IMR-90 (cell line): ENCODE data around the gene ADM2. TPM values are rescaled to one million over a fixed set of nuclear protein-coding genes. Genes with fewer than 3 reads are reported as not detected.

Experiments
- ATAC-seq: fragments of 200-7000 bp; cut with Tn5 transposase; 2 replicates; pipeline ENCODE4 v1.9.1; 2020; ENCODE audit warnings: low read depth, mild to moderate bottlenecking, moderate library complexity
- BruUV-seq: library from RNA; stranded (reverse); fragments of 400-500 nt; replicated peaks from 2 replicates; lab custom pipeline; 2021; lab: Mats Ljungman, UMichigan
- CTCF ChIA-PET: fragments of 300-600 bp; formaldehyde crosslinking; extraction: SDS; loops from one replicate; lab custom pipeline; 2021; ENCODE audit warnings: antibody characterized with exemption; lab: Yijun Ruan, JAX
- POLR2A ChIA-PET: fragments of 300-600 bp; sonication (Branson Sonifier 250); formaldehyde crosslinking; loops from one replicate; lab custom pipeline; 2022; ENCODE audit warnings: antibody characterized with exemption; ENCODE audit not compliant: unreplicated experiment; lab: Charles Lee
- DNase-seq: peaks from one replicate; pipeline ENCODE4 v3.0.0; 2013
- H2AFZ ChIP-seq: replicated peaks from 2 replicates; pipeline ENCODE3; 2013; ENCODE audit warnings: low read length, mild to moderate bottlenecking; ENCODE audit not compliant: poor library complexity
- H2AK5ac ChIP-seq: 2 replicates; pipeline ENCODE4 v1.6.1; 2013; ENCODE audit warnings: low read depth, low read length, inconsistent platforms
- H2AK9ac ChIP-seq: replicated peaks from 2 replicates; pipeline ENCODE3; 2013; ENCODE audit warnings: mild to moderate bottlenecking, low read depth, low read length, moderate library complexity; ENCODE audit not compliant: poor library complexity
- H2BK120ac ChIP-seq: 2 replicates; pipeline ENCODE4 v1.6.1; 2013; ENCODE audit warnings: low read depth, low read length, inconsistent platforms
- H2BK15ac ChIP-seq: 3 replicates; pipeline ENCODE4 v1.6.1; 2013; ENCODE audit warnings: low read depth, low read length, inconsistent platforms
- H2BK20ac ChIP-seq: 2 replicates; pipeline ENCODE4 v1.6.1; 2013; ENCODE audit warnings: low read depth, mild to moderate bottlenecking, inconsistent platforms, low read length, moderate library complexity
- H2BK5ac ChIP-seq: 2 replicates; pipeline ENCODE4 v1.6.1; 2013; ENCODE audit warnings: mild to moderate bottlenecking, low read depth, low read length, inconsistent platforms; ENCODE audit not compliant: poor library complexity, severe bottlenecking
- H3K14ac ChIP-seq: replicated peaks from 2 replicates; pipeline ENCODE4 v1.6.1; 2013; ENCODE audit warnings: low read depth, low read length, inconsistent platforms
- H3K18ac ChIP-seq: 2 replicates; pipeline ENCODE4 v1.6.1; 2013; ENCODE audit warnings: low read depth, low read length, control low read depth
- H3K23ac ChIP-seq: 2 replicates; pipeline ENCODE4 v1.6.1; 2013; ENCODE audit warnings: low read depth, low read length, inconsistent platforms
- H3K27ac ChIP-seq: 2 replicates; pipeline ENCODE4 v1.5.1; 2013; ENCODE audit warnings: mild to moderate bottlenecking, control low read depth, low read length; ENCODE audit not compliant: insufficient read depth
- H3K27me3 ChIP-seq: 2 replicates; pipeline ENCODE4 v1.6.1; 2013; ENCODE audit warnings: low read length; ENCODE audit not compliant: control insufficient read depth, insufficient read depth
- H3K36me3 ChIP-seq: 2 replicates; pipeline ENCODE4 v1.6.1; 2013; ENCODE audit warnings: low read length, mixed read lengths; ENCODE audit not compliant: control insufficient read depth, insufficient read depth
- H3K4ac ChIP-seq: 2 replicates; pipeline ENCODE4 v1.6.1; 2013; ENCODE audit warnings: low read depth, low read length, inconsistent platforms
- H3K4me1 ChIP-seq: 2 replicates; pipeline ENCODE4 v1.6.1; 2013; ENCODE audit warnings: low read length, mixed read lengths; ENCODE audit not compliant: control insufficient read depth, insufficient read depth
- H3K4me2 ChIP-seq: 2 replicates; pipeline ENCODE4 v1.6.1; 2013; ENCODE audit warnings: low read depth, mild to moderate bottlenecking, control low read depth, low read length, moderate library complexity
- H3K4me3 ChIP-seq: 2 replicates; pipeline ENCODE4 v1.5.1; 2013; ENCODE audit warnings: low read depth, mild to moderate bottlenecking, control low read depth, low read length, moderate library complexity; ENCODE audit not compliant: insufficient read depth
- H3K56ac ChIP-seq: 2 replicates; pipeline ENCODE4 v1.6.1; 2013; ENCODE audit warnings: low read length, inconsistent platforms; ENCODE audit not compliant: insufficient read depth; ENCODE audit errors: extremely low read depth
- H3K79me1 ChIP-seq, 2 experiments: 2 replicates each; pipeline ENCODE4 v1.6.1; 2013; ENCODE audit warnings: low read length in 2 of 2, inconsistent platforms in 1 of 2, low read depth in 1 of 2
- H3K9ac ChIP-seq: 2 replicates; pipeline ENCODE4 v1.6.1; 2013; ENCODE audit warnings: low read depth, low read length, control low read depth
- H3K9me1 ChIP-seq: 2 replicates; pipeline ENCODE4 v1.6.1; 2013; ENCODE audit warnings: low read length, inconsistent platforms; ENCODE audit not compliant: insufficient read depth
- H3K9me3 ChIP-seq: 2 replicates; pipeline ENCODE4 v1.6.1; 2013; ENCODE audit warnings: low read length; ENCODE audit not compliant: control insufficient read depth, insufficient read depth
- H4K20me1 ChIP-seq: 2 replicates; pipeline ENCODE4 v1.6.1; 2013; ENCODE audit warnings: low read length, inconsistent platforms; ENCODE audit not compliant: insufficient read depth
- H4K5ac ChIP-seq: 2 replicates; pipeline ENCODE4 v1.6.1; 2013; ENCODE audit warnings: mild to moderate bottlenecking, low read depth, low read length, control low read depth
- H4K8ac ChIP-seq, 2 experiments: 2 replicates each; pipeline ENCODE4 v1.6.1; 2013; ENCODE audit warnings: low read depth in 2 of 2, low read length in 2 of 2, control low read depth in 1 of 2, inconsistent platforms in 1 of 2
- H4K91ac ChIP-seq: 2 replicates; pipeline ENCODE4 v1.6.1; 2013; ENCODE audit warnings: low read depth, low read length, inconsistent platforms; ENCODE audit not compliant: insufficient read depth
- CHD1 ChIP-seq: IDR thresholded peaks from 2 replicates; pipeline ENCODE4 v1.6.1; 2012; ENCODE audit warnings: low read depth, low read length, improper control_type of control experiment
- NFE2L2 ChIP-seq: fragments of 150-350 bp; IDR thresholded peaks from 2 replicates; pipeline ENCODE4 v1.6.1; 2016; ENCODE audit warnings: low read depth, mild to moderate bottlenecking, low read length
- WGBS, 2 experiments: methylation state at CpG; one replicate each; pipeline versions ENCODE4 v1.1.5 to v1.1.7; 2013; ENCODE audit warnings: missing lambda C conversion rate in 2 of 2; ENCODE audit not compliant: insufficient read length in 1 of 2; ENCODE audit errors: extremely low coverage in 2 of 2; 5-methylcytosine and 5-hydroxymethylcytosine counted together
- dilution Hi-C: fragments of 300-500 bp; cut with HindIII; formaldehyde crosslinking; loops from one replicate; pipeline ENCODE4 v1.14.3; 2018; ENCODE audit warnings: low sequenced_read_pairs; ENCODE audit not compliant: unreplicated experiment
- in situ Hi-C: fragments of 300-500 bp; cut with MboI; formaldehyde crosslinking; loops from 3 replicates; pipeline ENCODE4 v1.14.3; 2019; ENCODE audit warnings: low sequenced_read_pairs, inconsistent platforms, mixed read lengths
- intact Hi-C: fragments of 100-400 bp; cut with micrococcal nuclease; formaldehyde crosslinking; loops from 2 replicates; pipeline ENCODE4 v1.10.0; 2022
- polyA plus RNA-seq, 3 experiments: library from polyadenylated mRNA; depleted of rRNA; stranded (reverse); fragments of >200 nt; gene quantifications; 2 replicates each; pipeline ENCODE4 v1.2.3, GENCODE V29; 2012; ENCODE audit warnings: low replicate concordance in 1 of 3
- total RNA-seq: library from RNA; depleted of rRNA; stranded (reverse); fragments of >200 nt; gene quantifications from 2 replicates; pipeline ENCODE4 v1.2.3, GENCODE V29; 2012

ADM2 gene
- total and polyA plus RNA-seq, 2 of the 4 experiments (the other 2 are of a cell fraction): 0.18 to 2.3 TPM

DNA sequence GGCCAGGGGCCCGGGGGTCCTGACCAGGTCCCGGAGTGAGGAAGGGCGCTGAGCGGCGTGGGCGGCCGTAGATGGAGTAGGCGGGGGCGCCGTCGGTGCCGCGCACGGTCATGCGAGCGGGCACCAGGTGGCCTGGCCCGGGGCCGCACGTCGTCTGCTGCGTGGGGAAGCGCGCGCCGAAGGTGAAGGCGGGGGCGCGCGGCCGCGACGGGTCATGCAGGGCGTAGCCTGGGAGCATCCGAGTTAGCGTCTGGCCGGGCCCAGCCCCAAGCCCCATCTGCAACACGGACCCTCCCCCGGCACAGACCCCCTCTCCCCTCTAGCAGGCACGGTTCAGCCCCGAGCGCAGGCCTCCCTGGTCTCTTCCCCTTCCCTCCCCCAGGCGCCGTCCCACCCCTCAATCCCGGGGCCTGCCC is 50.2 kb downstream of the ADM2 start:
- H2AFZ ChIP-seq: peak overlapping the region; percentile 81
- dilution Hi-C loops (no loop called here), in situ Hi-C loops (no loop called here), intact Hi-C loops (no loop called here)
- peak overlapping the region in 1 of 2 experiments; percentile 91; a peak in 2 of 4 replicates for H4K8ac ChIP-seq
- ChIA-PET CTCF (no interaction called here), POLR2A (no interaction called here)
- H3K9me1 ChIP-seq: peaks cover 13% of the 10 kb centered on the region; the same call in 1 of the 2 replicates
- no peak overlapping the region for H4K5ac ChIP-seq
- WGBS, 2 experiments: 5% methylated on average over 8 of the region's 44 CpGs; no CpG with 5 or more reads in 1 of the 2 experiments
- peak overlapping the region; percentile 31 for H2AK5ac ChIP-seq
- peak overlapping the region; percentile 69 for H3K4me2 ChIP-seq
- H3K4ac ChIP-seq: 0 out of 2 replicates have a peak overlapping the region, but pooled peaks have one; percentile 15
- no peaks in the 10 kb centered on the region for H3K36me3 ChIP-seq
- H2BK5ac ChIP-seq: no peak overlapping the region
- H3K23ac ChIP-seq: no peak overlapping the region
- H2BK120ac ChIP-seq: no peak overlapping the region
- peak; percentile 4 for ATAC-seq
- H2BK20ac ChIP-seq: no peak overlapping the region
- BruUV-seq: no TSS peak
- no peak overlapping the region for H2BK15ac ChIP-seq
- no peak overlapping the region for H3K9ac ChIP-seq
- peaks cover 5% of the 10 kb centered on the region; the same call in 1 of the 2 replicates for H3K27me3 ChIP-seq
- H3K27ac ChIP-seq: no peak overlapping the region
- no peak overlapping the region for H3K14ac ChIP-seq
- no peaks in the 10 kb centered on the region for H4K20me1 ChIP-seq
- peak overlapping the region; percentile 50 for H2AK9ac ChIP-seq
- H3K9me3 ChIP-seq: no peaks in the 10 kb centered on the region
- H4K91ac ChIP-seq: no peak overlapping the region; the same call in 1 of the 2 replicates
- no peak overlapping the region for H3K18ac ChIP-seq
- no peak for TF ChIP-seq CHD1
- TF ChIP-seq NFE2L2: no peak
- H3K4me3 ChIP-seq: peak overlapping the region; percentile 39
- no peak overlapping the region for H3K56ac ChIP-seq
- H3K79me1 ChIP-seq: peaks cover 4 to 18% of the 10 kb centered on the region in 2 experiments; a peak in 2 of 4 replicates
- peaks cover 18% of the 10 kb centered on the region for H3K4me1 ChIP-seq
- no peak for DNase-seq
